Globus pallidus (tissue), 1 donor: Measurements from ENCODE around the gene HDAC4.
A peak's percentile ranks its signal among the peaks of the same experiment; 100 is the strongest.

Experiments
- DNase-seq: peaks from one replicate; pipeline ENCODE4 v3.0.0-alpha.2; 2015; ENCODE audit warnings: low spot score

Gene HDAC4

GRCh38 chr2:239349453-239350135 lies 51.2 kb downstream of the HDAC4 start:
- DNase-seq: no peak

GRCh38 chr2:239348563-239349452 lies 52.0 kb downstream of the HDAC4 start:
- DNase-seq: no peak

DNA sequence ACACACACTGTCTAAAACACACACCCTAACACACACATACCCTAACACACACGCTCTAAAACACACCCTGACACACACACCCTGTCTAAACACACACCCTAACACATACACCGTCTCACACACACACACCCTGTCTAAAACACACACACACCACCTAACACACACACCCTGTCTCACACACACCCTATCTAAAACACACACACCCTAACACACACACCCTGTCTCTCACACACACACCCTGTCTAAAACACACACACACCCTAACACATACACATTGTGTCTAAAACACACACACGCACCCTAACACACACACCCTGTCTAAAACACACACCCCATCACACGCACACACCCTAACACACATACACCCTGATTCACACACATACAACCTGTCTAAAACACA lies 54.1 kb downstream of the HDAC4 start:
- no peak for DNase-seq

DNA sequence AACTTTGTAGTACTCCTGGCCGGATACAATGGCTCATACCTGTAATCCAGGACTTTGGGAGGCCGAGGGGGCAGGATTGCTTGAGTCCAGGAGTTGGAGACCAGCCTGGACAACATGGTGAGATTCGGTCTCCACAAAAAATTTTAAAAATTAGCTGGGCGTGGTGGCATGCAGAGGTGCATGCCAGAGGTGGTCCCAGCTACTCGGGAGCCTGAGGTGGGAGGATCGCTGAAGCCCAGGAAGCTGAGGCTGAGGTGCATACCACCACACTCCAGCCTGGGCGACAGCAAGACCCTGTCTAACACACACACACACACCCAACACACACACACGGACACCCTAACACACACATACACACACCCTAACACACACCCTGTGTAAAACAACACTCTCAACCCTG lies 55.6 kb downstream of the HDAC4 start:
- DNase-seq: no peak

DNA sequence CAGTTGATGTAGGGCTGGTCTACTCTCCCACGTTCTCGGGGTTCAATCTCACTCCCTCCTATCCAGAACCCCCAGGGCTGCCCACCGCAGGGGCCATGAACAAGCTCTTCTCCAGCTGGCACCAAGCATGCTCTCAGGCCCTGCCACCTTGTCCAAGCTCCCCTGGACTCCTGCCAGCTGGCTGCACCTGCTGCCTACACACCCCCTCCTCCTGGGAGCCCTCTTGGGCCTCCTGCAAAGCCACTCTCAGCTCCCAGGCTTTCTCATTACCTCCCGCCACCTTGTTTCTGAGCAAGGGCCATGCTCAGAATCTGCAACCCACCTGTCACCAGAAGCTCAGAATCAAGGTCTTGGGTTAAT lies 56.0 kb downstream of the HDAC4 start:
- DNase-seq: no peak

DNA sequence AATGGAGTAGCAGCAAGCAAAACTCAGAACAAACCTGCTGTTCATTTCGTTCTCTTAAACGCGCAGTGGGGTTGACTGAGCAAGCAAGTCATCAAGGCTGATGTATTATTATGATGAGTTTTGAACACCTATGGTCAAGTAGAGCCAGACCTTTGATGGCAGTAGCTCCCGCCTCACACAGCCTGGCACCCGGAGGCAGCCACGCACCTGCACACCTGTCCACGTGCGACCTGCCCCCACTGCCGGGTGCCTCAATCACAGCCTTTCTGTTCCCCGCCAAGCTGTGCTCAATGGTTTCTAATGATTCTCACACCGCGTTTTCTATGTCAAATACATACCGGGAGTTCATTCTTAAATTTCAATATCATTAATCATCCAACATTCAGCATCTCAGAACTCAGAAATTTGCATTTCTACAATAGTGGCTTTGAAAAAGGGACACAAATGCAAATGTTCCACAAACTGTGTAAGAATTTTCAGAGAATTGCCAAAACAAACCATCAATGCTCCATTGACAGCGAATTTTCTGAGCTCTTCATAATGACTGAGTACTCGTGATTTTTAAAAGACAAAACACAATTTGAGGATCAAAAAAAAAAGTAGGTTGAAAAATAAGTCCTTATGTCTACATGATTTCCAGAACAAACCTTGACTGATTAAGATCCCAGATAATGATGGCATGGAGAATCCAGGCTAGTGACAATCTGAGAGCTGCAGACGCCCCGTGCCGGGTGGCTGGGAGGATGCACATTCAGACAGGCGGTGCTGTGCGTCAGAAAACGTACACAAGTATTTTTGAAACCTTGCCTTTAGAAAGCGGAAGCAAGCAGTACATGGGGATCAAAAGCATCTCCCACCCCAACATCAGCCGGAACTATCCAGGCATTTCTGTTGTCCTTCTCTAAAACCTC lies 56.6 kb downstream of the HDAC4 start:
- peak; percentile 75 for DNase-seq

- DNase-seq: no peak
Measured at GRCh38 chr2:239343460-239343859, 57.4 kb downstream of the HDAC4 start.

- DNase-seq: no peak
Measured at GRCh38 chr2:239341840-239342239, 59.0 kb downstream of the HDAC4 start.

DNA sequence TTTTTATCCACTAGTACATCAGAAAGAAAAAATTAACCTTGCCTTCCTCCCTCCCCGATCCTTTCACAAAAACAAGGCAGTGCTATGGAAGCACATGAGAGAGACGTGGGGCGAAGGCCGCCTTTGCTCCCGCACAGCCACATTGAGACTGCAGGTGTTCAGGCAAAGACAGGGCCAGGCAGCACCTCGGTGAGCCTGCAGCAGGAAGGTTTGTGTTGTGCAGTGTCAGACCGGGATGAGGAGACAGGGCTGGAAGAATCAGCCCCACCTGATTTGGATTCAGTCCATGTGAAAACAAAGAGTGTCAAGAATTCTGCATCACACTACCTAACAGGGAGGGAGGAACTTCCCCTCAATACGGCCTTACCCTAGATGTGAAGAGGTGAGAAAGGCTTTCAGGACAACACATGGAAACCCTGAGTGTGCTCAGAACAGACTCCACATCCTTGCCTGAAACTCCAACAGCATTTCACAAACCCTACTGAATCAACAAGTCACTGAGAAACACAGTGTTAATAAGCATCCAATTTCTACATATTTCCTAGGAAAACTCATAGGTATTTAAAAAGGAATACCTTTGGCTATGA lies 59.6 kb downstream of the HDAC4 start:
- DNase-seq: no peak

- no peak for DNase-seq
Measured at GRCh38 chr2:239339726-239340601, 60.9 kb downstream of the HDAC4 start.

DNA sequence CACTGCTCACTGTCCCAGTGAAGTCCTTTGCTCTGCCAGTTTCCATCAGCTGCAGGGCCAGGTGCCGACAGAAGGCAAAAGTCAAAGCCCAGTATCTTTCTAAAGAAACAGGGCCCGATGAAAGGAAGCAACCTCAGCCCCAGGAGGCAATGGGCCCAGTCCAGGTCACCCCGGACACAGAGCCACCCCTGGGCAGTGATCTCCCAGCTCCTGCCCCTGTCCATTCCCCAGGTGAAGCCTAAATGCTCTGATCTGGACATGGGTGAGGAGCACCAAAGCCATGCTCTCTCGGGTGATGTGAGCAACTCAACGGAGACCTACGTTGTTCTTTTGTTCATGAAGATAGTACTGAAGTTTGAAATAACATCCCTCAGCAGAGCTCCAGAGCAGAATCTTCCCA lies 61.6 kb downstream of the HDAC4 start:
- DNase-seq: no peak

DNA sequence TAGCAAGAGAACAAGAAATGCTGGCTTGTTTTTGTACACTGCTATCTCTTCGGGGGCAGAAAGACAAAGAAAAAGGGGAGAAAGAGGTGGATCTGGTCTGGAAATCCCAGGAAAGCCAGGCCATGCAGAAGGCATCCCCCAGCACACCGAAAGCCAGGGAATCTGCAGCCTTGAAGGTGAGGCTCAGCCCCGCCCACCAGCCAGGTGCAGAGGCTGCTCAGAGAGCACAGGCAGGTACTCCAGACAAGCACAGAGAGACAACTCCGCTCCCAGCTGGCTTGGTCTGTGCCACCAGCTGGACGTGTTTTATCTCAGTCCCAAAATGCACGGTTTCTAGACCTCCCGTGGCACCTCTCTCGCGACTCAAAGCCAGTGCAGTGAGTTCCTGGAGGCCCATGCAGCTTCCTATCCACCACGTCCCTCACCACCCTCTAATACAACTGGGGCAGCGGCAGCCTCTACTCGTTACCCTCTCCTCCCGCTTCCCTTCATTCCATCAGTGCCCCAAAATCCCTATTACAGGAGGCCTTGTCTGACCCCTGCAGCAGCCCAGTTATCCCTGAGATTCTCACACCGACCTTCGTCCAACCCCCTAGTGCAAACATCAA lies 62.8 kb downstream of the HDAC4 start:
- no peak for DNase-seq

DNA sequence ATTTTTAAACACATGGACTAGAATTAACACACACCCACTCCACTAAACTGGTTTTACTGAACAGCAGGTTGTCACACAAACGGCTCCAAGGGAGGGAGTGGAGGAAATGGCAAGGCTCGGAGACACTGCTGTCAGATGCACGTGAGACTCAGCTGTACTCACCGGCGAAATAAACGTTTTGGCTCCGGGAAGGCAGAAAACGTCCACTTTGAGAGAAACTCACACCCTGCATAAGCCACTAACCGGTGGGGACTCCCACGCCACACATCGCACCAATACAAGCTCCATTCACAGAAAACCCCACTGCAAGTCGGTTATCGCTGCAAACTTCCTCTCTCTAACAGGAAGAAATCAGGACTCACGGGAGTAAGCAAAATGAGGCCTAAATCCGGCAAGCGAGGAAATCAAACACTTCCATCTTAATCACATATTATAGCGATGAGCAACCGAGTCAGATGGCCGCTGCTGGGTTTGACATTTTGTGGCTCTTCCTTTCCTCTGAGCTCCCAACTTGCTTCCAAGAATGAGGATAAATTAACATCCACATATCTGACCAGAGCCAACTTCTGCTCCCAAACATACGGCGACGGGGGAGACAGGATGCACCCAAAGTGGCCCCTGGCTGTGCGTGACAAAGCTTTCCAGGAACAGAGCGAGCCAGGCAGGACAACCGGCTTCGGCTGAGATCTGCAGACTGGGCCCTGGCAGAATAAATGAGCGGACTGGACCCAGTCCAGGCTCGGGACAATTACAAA lies 63.5 kb downstream of the HDAC4 start:
- DNase-seq: peak; percentile 65

DNA sequence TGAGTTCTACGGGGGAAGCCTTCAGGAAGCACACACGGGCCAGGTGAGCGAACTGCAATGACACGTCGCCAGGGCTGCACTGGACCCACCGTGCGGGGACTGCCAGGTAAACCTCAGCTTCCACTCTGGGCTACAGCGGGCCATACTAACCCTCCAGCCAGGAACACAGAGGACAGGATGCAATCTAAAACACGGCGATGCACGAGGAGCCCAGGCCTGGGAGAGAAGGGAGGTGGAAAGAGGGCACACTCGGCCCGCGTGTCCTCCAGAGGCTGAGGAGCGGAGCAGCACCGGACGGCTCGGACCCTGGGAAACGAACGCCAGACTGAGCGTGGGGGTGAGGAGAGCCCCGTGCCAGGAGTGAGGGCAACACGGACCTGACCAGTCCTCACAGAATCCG lies 69.3 kb downstream of the HDAC4 start:
- no peak for DNase-seq

- no peak for DNase-seq
Measured at GRCh38 chr2:239330836-239331235, 70.0 kb downstream of the HDAC4 start.

GRCh38 chr2:239329972-239330572 lies 70.7 kb downstream of the HDAC4 start:
- DNase-seq: no peak

DNA sequence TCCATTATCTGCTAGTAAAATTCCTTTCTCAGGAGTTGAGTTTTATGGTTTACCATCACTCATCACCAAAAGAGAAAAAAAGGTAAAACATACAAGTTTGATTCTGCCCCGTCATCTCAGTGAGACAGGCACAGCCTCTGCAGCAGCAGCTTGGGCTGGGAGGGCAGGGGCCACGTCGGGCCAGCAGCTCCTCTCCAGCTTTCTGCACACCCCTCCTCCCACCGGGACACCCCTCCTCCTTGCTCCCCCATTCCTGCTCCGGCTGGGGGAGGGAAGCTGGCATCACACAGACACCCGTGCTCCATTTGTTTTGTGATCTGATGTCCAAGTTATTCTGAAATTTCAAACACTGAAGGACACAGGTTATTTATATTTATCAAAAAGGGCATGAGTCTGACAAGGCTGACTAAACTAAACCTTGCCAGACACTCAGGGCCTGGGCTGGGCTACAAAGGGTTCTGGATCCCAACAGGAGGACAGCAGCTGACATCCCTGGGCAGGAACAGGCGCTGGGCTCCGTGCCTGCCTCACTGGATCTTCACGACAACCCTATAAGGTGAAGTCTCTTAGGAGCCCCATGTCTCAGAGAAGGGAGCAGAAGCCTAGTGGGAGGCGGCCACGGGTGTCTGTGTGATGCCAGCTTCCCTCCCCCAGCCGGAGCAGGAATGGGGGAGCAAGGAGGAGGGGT lies 71.4 kb downstream of the HDAC4 start:
- DNase-seq: no peak

GRCh38 chr2:239328351-239329191 lies 72.2 kb downstream of the HDAC4 start:
- peak; percentile 56 for DNase-seq
